Stimulated activated CD4-positive, alpha-beta T cell treated with anti-CD3 and anti-CD28 coated beads, Interleukin-4, amount 100 ng/mL, for 1 hour (primary cell): ENCODE data around the gene TCHH.
"Not testable (repeated sequence)": the region's sequence is repeated elsewhere in the genome, so short reads cannot be mapped to it uniquely, and the experiment has no call there.

Experiments
- DNase-seq: peaks from one replicate; pipeline ENCODE4 v3.0.0-alpha.2; 2020

Gene TCHH, protein sequence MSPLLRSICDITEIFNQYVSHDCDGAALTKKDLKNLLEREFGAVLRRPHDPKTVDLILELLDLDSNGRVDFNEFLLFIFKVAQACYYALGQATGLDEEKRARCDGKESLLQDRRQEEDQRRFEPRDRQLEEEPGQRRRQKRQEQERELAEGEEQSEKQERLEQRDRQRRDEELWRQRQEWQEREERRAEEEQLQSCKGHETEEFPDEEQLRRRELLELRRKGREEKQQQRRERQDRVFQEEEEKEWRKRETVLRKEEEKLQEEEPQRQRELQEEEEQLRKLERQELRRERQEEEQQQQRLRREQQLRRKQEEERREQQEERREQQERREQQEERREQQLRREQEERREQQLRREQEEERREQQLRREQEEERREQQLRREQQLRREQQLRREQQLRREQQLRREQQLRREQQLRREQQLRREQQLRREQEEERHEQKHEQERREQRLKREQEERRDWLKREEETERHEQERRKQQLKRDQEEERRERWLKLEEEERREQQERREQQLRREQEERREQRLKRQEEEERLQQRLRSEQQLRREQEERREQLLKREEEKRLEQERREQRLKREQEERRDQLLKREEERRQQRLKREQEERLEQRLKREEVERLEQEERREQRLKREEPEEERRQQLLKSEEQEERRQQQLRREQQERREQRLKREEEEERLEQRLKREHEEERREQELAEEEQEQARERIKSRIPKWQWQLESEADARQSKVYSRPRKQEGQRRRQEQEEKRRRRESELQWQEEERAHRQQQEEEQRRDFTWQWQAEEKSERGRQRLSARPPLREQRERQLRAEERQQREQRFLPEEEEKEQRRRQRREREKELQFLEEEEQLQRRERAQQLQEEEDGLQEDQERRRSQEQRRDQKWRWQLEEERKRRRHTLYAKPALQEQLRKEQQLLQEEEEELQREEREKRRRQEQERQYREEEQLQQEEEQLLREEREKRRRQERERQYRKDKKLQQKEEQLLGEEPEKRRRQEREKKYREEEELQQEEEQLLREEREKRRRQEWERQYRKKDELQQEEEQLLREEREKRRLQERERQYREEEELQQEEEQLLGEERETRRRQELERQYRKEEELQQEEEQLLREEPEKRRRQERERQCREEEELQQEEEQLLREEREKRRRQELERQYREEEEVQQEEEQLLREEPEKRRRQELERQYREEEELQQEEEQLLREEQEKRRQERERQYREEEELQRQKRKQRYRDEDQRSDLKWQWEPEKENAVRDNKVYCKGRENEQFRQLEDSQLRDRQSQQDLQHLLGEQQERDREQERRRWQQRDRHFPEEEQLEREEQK (N-terminal part only)

DNA sequence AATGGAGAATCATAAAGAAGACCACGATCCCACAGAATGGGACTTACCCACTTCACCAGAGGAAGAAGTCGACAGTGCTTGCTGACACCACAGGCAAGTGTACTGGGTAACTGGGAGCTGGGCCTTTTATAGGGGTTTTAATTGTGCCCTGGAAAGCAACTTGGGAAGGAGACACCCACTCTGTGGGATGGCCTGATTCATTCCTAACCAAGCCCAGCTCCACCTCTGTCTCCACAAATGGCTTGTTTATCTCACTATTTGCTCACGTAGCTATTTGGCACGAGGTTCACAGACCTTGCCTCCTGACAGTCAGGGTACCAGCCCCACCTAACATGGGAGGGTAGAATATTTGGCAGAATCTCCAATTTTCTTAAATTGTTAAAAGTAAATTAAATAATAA lies at the start of gene TCHH:
Gene TCHH (minus strand): TSS at position 101 of the 400 bp plus-strand sequence. CDS start 1,364 bp downstream, outside the sequence.
- no peak for DNase-seq

DNA sequence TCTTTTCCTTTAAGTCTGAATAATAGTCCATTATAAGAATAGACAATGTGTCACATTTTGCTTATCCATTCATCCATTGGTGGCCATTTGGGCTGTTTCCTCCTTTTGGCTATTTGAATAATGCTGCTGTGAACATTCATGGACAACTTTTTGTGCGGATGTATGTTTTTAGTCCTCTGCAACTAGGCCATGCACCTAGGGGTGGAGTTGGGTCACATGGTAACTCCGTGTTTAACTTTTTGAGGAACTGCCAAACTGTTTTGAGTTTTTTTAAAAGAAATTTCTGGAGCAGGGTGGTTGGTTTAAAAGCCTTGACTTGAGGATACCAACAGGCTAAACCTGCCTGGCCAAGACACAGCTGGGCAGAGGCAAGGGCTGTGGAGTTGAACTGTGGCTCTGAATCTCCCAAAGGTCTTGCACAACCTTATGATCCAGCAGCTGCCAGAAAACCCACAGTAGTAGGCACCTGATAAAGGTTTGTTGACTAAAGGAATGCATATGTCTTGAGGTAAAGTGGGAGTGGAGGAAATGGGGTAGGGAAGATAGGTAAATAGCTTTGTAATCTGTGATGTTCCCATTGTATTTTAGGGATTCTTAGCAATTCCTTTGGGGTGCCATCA lies 49.4 kb upstream of the TCHH start:
- no peak for DNase-seq

DNA sequence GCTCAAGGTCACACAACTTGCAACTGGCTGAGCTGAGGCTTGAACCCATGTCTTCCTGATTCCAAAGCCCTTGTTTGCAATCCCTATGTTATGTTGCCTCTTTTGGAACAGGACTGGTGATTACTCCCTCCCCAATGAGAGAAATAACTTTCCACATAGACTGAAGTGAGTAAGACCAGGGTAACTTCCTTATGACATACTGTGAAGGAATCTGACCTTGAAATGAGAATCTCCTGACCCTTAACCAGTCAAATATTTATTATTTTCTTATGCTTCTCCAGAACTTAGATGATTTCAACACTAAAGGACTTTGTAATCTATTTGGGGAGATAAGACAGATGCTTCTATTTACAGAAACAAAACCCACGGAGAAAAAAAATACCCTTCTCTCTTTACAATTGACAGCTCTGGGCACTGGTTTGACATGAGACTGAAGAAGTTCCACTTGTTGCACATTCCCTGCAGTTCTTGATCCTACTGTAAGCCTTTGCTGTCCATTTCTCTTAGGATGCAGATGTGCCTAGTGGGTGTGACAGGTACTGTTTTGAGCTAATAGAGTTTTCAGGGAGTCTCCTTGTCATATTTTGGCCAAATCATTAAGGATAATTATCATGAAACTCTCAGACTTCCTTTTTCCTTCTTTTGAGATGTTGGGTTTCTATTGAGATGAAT lies 47.7 kb upstream of the TCHH start:
- DNase-seq, result no peak

DNA sequence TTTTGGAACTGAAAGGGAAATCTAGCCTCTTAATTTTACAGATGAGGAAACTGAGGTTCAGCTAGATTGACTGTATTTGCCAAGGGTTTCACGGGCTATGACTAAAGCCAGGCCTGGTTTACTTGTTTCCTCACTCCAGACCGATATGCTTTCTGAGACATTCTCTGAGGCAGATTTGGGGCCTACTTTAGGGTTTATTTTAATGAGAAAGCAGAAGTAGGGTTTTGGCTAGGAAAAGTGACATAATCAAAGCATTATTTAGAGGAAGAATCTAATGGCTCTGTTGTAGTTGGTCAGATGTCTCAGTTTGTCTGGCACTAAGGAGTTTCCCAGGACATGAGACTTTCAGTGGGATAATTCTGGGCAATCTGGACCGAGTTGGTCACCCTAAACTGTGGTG lies 45.3 kb upstream of the TCHH start:
- no peak for DNase-seq

DNA sequence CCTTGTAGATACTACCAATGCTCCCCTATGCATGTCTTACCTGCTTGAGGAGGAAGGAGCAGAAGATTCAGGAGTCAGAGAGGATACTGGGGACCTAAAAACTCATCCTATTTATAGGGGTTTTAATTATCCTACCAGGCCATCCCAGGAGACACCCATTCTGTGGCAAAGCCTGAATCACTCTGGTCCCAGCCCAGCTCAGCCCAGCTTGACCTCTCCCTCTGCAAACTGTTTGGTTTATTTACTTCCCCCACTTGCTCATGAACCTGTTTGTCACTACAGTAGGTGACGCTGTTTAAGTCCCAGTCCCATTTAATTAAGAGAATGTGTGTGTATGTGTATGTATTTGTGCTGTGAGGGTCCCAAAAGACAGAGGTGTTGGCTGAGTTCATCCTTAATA lies 43.9 kb upstream of the TCHH start, which contains the start of gene RPTN:
Gene RPTN (minus strand): TSS at position 85 of the 400 bp plus-strand sequence. CDS start 1,339 bp downstream, outside the sequence.
- no peak for DNase-seq

DNA sequence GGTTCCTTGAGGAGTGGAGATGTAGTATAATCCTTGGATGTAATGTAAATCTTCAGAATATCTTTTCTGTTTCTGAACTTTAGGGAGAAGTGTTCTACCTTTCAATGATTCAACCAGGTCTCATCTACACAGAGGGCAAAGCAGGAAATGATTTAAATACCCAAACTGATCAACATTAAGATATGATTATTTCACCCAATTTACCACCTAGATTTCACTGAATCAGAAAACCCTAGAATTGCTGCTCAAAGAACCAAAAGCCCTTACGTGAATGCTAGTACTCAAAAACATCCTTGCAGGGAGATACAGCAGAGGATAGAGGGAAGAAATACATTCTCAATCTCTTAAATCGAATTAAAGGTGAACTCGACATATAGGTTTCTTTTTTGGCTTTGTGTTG lies 38.8 kb upstream of the TCHH start:
- DNase-seq, result no peak

DNA sequence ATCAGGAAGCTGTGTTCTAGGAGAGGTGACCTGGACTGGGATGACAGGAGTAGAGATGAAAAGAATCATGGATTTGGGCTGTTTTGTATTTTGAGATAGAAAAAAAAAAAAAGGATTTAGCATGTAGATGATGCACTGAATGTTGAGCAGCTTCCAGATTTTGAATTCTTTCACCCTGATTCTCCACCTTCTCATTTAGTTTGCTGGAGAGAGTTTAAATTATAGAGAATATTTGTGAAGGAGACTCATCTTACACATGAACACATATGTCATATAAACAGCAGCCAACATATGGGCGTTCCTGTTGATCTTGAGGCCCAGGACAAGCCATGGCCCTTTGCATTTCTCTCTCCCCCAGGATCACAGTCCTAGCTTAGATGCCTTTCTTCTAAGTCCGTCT lies 36.4 kb upstream of the TCHH start:
- DNase-seq, result no peak

DNA sequence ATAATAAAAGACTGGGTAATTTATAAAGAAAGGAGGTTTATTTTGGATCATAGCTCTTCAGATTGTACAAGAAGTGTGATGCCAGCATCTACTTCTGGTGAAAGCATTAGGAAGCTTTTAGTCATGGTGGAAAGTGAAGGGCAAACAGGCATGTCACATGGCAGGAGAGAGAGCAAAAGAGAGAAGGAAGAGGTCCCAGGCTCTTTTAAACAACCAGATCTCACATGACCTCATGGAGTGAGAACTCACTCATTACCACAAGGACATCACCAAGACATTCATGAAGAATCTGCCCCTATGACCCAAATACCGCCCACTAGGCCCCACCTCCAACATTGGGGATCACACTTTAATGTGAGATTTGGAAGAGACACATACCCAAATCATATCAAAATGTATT lies 33.7 kb upstream of the TCHH start:
- no peak for DNase-seq

DNA sequence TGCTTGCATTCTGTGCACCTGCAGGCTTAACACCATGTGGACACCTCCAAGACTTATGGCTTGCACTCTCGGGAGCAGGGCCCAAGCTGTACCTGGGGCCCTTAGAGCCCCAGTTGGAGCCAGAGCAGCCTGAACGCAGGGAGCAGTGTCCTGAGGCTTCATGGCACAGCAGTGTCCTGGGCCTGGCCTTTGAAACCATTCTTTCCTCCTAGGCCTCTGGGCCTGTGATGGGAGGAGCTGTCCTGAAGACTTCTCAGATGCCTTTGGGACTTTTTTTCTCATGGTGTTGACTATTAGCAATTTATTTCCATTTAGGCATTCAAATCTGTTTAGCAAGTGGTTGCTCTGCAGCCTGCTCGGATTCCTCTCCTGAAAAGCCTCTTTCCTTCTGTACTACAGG lies 32.8 kb upstream of the TCHH start:
- no peak for DNase-seq

DNA sequence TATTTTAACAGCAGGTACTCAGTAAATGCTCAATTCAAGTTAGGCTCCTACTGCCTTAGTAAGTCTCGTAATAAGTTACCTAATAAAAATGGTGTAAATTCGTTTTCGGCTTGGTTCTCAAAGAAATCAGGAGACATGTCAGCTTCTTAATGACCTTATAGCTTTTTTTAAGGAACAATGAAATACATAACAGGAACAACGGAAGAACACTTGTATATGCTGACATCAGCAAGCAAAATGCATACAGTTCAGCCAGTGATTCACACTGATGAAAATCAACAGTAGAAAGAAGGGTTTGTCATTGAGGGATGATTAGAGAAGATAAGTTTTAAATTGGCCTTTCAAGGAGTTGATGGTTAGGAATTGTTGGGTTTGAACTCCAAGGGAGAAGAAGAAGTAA lies 30.5 kb upstream of the TCHH start:
- DNase-seq, result no peak

DNA sequence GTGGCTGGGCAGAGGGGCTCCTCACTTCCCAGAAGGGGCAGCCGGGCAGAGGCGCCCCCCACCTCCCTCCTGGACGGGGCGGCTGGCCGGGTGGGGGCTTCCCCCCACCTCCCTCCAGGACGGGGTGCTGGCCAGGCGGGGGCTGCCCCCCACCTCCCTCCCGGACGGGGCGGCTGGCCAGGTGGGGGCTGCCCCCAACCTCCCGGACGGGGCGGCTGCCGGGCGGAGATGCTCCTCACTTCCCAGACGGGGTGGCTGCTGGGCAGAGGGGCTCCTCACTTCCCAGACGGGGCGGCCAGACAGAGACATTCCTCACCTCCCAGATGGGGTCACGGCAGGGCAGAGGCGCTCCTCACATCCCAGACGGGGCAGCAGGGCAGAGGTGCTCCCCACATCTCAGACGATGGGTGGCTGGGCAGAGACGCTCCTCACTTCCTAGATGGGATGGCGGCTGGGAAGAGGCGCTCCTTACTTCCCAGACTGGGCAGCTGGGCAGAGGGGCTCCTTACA lies 29.5 kb upstream of the TCHH start:
- not testable (repeated sequence) for DNase-seq

DNA sequence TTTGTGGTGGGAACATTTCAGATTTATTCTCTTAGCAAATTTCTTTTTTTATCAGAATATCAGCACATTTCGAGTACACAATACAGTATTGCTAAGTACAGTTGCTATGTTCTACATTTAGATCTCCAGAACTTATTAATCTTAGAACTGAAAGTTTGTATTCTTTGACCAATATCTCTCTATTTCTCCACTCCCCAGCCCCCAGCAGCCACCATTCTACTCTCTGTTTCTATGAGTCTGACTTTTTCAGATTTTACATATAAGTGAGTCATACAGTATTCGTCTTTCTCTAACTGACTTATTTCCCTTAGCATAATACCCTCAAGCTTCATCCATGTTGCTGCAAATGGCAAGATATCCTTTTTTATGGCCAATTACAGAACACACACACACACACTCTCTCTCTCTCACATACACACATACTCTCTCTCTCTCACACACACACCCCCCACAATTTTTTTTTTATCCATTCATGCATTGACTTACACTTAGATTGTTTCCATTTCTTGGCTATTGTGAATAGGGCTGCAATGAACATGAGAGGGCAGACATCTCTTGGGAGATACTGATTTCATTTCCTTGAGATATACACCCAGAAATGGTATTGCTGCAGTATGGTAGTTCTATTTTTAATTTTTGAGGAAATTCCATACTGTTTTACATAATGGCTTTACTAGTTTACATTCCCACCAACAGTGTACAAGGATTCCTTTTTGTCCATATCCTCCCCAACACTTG lies 28.1 kb upstream of the TCHH start:
- no peak for DNase-seq

DNA sequence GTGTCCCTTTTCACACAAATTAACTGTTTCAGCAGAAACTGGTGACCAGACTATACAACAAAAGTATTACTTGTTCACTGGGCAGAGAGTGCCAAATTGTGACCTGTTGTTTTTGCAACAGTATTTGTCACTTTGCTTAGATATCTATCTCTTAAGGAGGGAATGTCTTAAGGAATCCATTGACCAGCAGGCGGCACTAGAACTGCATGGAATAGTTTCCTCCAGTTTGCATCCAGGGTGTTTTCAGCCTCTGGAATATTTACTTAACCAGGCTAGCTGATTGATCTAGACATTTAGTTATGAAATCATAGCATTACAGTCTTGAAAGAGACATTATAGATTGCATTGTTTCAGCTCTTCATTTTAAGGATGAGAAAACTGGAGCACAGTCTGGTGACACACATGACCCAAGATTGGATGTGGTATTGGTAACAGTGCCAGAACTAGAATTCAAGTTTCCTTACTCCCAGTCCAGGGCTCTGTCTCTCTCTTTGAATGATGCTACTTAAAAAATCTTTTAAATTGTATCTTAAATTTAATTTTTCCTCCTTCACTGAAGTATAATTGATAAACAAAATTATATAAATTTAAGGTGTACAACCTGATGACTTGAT lies 26.8 kb upstream of the TCHH start:
- DNase-seq, result no peak

DNA sequence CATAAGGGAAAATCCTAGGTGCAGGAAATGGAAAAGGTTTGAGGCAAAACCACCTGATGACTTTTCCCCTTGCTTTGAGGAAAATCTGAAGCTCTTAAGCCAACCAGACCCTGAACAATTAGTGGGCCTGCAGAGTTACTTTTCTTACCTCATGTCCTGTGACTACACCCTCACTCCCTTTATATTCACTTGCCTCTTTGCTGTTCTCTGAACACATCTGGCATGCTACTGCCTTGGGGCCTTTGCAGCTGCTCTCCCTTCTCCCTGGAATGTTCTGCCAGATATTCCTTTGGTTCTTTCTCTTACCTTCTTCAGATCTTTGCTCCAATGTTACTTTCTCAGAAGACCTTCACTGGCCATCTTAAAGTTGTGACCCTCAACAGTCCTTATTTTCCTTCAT lies 22.0 kb upstream of the TCHH start:
- DNase-seq, result no peak

DNA sequence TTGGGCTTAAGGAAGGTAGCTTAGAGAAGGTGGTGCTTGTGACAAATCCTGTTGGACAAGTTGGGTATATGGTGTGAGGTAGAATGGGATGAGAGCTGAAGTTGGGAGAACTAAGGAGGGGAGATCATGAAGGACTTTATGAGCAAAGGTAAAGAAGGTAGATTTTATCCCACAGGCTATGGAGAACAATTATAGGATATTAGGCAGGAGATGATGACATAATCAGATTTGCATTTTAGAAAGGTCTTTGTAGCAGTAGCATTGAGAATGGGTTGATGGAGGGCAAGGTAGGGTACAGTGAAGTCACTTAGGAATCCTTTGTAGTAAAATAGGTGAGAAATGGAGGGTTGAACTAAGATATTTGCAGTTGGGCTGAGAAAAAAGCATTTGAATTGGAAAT lies 14.9 kb upstream of the TCHH start:
- no peak for DNase-seq

DNA sequence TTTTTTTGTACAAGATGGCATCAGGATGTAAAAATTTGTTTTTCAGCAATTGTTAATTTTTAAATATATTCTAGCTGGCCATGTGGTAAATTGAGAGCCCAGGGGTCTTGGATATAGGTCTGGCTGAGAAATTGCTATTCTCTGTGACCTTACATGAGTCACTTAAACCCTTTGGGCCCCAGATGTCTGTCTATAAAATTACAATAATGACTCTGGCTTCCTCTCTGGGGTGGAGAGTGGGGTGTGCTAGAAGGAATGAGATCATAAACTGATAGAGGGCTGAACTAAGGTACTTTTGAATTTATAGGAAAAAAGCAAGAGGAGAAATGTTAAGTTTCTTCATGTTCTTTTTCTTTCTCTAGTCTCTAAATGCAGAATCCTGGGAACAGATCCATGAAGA lies 12.4 kb upstream of the TCHH start:
- DNase-seq, result no peak

DNA sequence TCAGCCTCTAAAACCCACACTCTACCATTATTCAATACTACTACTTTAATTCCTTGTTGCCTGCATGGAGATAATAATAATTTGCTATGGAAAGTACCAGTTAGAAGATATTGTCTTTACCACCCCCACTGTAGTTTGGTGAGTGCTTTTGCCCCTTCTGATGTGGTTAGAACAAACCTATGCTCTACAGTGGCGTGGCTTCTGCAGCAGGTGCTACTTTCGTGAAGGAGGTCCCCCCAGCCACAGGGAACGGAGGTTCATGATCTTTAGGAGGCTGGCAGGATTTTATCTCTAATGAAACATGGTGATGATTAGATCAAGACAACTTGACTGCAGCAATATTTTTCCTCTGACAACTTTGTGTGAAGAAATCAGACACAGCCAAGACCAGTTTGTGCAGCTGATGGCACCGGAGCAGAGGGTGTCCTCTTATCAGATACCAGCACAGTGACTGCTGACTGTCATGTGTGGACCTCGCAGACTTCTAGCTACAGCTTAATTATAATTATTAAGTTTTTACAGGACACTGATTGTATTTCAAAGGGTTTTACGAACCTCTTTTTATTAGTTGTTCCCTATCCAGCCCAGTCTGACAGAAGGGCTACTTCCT lies 10.7 kb upstream of the TCHH start:
- no peak for DNase-seq

DNA sequence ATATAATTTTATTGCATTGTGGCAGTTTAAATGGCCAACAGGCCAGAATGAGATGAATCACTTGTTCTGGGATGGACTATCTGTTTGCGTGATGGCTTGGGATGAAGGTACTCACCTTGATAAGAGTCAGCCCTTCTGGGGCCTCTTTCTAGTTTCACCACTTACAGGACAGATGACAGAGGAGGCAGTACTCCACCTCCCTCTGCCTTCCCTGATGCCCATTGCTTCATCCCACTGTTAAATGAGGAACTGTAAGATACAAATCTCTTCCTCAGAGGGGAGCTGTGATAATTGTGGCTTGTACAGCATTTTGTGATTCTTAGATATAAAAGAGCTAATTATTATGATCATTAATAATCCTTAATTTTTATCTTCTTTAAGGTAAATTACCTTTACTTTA lies 3.7 kb upstream of the TCHH start:
- DNase-seq, result no peak

DNA sequence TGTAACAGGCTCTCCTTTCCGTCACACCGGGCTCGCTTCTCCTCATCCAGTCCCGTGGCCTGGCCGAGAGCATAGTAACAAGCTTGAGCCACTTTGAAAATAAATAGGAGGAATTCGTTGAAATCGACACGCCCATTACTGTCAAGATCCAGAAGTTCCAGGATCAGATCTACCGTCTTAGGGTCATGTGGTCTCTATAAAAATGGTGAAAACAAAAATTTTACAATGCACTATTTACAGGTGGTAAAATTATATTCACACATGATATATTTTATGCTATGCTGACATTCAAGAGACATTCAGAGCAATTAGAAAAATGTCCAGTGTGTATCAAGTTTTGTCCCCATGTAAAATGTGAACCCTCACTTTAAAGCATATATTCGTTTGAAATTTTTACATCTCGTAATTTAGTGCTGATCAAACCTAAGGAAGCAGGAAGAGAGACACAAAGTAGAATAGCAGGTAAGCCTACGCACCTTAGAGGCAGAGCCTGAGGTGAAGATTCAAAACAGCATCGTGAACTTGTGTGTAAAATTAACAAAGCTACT lies 2.3 kb downstream of the TCHH start:
- no peak for DNase-seq
